KBM-7 (cell line): ENCODE data around the gene EME2.
"Not testable (repeated sequence)": the region's sequence is repeated elsewhere in the genome, so short reads cannot be mapped to it uniquely, and the experiment has no call there.

Experiments
- DNase-seq: peaks from one replicate; pipeline ENCODE4 v3.0.0-alpha.2; 2015
- in situ Hi-C: fragments of 300-500 bp; cut with MboI; formaldehyde crosslinking; loops from 2 replicates; pipeline ENCODE4 v1.14.3; 2020; ENCODE audit warnings: low sequenced_read_pairs, low pct_unique_long_range_greater_than_20kb, mixed read lengths

EME2 gene

DNA sequence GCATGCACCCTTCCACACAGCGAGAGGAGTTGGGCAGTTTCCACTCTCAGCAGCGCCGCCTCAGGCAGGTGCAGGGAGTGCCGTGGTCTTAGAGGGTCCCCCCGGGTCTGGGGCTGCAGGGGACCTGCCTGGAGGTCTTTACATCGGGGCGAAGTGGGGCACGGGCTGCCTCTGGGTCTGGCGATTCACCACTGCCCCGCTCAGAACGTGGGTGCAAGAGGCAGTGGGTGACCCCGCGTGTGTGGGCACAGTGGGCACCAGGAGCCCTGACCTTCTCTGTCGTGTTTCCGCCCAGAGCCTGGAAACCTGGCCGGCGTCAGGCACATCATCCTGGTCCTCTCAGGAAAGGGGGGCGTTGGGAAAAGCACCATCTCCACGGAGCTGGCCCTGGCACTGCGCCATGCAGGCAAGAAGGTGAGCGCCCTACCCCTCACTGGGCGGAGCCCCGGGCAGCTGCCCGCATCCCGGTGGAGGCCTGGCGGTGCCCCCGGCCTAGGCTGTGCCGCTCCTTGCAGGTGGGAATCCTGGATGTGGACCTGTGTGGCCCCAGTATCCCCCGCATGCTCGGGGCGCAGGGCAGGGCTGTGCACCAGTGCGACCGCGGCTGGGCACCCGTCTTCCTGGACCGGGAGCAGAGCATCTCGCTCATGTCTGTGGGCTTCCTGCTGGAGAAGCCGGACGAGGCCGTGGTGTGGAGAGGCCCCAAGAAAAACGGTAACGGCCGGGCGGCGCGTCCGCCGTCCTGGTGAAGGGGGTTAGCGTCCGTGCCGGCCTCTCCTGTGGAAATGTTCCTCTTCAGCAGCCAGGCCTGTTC, 13.8 kb downstream of the EME2 start:
- in situ Hi-C loops: no loop called here
- DNase-seq: no peak

- no peak for DNase-seq
- in situ Hi-C loops: no loop called here
Observed at GRCh38 chr16:1787056-1787321, 14.4 kb downstream of the EME2 start.

GRCh38 chr16:1787322-1788094, 14.9 kb downstream of the EME2 start:
- in situ Hi-C loops: no loop called here
- DNase-seq: no peak

- in situ Hi-C loops: no loop called here
Observed at GRCh38 chr16:1788095-1788707, 15.6 kb downstream of the EME2 start.

GRCh38 chr16:1788708-1789100, 16.1 kb downstream of the EME2 start:
- in situ Hi-C loops: no loop called here
- no peak for DNase-seq

More at GRCh38 chr16:1788095-1788707, 15.6 kb downstream of the EME2 start:
- DNase-seq: no peak

DNA sequence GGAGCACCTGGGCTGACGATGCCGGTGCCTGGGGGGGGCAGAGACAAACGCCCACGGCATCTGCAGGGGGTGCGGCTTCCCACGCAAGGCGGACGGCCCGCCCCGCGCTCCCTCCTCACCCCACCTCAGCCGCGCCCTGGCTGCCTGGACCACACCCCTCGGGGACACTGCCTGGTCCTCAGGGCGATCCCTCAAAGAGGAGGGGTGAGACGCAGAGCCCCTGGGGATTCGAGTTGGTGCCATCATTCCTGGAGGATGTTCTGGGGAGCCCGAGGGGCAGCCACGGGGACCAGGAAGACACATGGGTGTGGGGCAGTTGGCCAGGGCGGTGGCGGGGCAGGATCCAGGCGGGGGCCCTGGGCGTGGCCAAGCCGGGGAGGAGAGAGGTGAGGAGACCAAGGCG, 17.0 kb downstream of the EME2 start:
- in situ Hi-C loops: no loop called here
- no peak for DNase-seq

GRCh38 chr16:1790261-1790610, 17.6 kb downstream of the EME2 start:
- in situ Hi-C loops: no loop called here
- DNase-seq: no peak

DNA sequence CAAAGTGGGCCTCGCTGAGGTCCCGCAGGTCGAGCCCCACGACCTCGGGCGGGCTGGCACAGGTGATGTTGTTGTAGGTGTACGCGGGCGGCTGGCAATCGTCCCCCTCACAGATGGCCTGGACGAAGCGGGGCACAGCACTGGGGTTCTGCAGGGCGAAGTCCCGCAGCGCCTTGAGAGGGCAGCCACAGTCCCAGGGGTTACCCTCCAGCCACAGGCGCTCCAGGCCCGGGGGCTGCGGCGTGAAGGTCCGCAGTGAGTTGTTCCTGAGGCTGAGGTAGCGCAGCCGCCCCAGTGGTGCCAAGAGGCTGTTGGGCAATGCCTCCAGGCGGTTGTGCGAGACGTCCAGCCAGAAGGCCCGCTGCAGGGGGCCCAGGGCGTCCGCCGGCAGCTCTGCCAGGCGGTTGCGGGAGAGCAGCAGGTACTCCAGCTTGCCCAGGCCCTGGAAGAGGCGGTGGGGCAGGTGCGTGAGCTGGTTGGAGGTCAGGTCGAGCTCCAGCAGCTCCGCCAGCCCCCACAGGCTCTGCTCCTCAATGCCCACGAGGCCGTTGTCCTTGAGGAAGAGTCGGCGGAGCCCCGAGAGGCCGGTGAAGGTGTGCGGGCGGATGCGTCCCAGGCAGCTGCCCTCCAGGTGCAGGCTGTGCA, 18.1 kb downstream of the EME2 start:
- in situ Hi-C loops: no loop called here

GRCh38 chr16:1791256-1791942, 18.8 kb downstream of the EME2 start:
- in situ Hi-C loops: no loop called here
- DNase-seq: no peak

More for the DNA sequence above, 18.1 kb downstream of the EME2 start:
- DNase-seq: no peak

- DNase-seq: no peak
- in situ Hi-C loops: no loop called here
Observed at GRCh38 chr16:1791943-1792812, 19.6 kb downstream of the EME2 start.

- DNase-seq: no peak
- in situ Hi-C loops: no loop called here
Observed at GRCh38 chr16:1792836-1793577, 20.4 kb downstream of the EME2 start.

DNA sequence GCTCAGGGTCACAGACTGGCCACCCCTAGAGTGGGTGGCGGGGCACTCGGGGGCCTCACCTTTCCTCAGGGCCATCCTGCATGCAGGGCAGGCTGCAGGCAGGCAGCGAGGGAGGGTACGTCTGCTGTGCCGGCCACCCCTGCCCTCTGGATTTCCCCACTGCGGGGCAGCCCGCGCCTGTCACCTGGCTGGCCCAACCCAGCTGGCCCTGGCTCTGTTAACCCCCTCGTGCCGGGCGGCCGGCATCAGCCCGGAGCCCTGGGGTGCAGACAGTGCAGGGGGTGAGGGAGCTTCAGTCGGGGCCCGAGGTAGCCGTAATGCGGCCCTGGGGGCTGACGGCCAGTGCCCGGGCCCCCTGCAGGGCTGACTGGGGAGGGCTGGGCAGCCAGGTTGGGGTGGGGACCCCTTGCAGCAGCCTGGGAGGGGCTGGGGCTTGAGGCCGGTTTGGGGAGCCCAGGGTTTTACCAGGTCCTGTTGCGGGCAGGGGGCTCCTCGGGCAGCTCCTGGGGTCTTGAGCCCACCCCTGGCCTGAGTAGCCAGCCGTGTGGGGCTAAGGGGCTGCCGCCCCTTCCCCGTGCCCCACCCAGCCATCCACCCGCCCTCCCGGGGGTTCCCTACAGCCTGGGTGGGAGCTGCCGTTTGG, 21.1 kb downstream of the EME2 start, which contains the start of gene IGFALS:
Gene IGFALS (minus strand): TSS at position 128 of the 643 bp plus-strand sequence. CDS start 53 bp downstream, at position 75.
- no peak for DNase-seq
- in situ Hi-C loops: no loop called here

DNA sequence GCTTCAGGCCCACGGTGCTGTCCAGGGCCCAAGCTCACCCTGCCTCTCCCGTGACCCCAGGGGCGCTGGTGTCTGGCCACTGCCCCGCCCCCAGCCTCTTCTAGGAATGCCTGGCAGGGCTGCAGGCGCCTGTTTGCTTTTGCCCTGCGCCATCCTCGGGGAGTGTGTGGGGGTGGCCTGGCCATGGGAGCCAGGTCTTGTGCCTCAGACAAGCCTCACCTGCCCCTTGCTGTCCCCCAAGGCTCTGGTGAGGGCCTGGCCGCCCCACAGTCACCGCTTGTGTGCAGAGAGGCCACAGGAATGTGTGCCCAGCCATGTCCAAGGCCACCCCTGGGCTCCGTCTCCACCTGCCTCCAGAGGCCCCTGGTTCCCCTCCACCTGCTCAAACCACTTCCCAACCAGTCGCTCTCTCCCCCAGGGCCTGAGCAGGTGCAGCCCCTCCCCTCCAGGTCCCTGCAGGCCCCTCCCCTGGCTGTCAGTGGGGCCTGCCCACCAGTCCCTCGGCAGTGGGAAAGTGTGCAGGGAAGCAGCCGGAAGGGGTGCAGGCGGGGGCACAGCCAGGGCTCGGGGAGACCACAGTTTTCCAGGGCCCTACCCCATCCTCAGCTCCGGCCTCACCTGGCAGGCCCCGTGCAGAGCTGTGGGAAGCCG, 21.7 kb downstream of the EME2 start:
- in situ Hi-C loops: no loop called here
- DNase-seq: no peak

DNA sequence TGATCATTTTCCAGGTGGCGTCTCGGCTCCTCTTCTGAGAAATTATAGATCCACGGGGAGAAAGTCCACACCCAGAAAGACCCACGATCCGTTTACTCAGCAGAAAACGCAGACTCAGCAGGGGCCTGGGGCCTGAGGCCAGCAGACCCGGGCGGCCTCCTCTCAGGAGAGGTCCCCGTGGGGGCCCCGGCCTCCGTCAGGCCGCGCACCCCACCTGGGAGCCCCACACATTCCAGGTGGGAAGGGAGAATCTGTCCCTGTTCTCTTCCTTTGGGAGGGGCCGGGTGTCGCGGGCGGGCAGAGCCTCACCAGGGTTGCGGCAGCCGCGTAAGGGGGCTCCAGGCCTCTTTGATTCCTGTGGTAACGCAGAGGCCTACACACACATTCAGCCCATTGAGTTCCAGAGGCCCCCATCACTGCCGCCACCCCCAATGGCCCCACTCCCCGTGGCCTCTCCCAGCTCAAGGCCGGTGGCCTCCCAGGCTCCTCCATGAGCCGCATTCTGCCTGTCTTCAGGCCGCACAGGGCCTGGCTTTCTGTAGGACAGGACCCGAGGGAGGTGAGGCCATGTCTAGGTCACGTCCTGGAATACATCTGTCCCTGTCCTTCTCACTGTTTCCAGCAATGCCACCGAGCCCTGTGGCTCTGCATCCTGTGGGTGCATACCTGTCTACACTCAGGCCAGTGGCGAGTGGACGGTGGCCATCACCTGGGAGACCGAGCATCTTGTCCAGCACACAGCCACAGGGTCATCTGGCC, 22.5 kb downstream of the EME2 start:
- in situ Hi-C loops: no loop called here
- DNase-seq: no peak

DNA sequence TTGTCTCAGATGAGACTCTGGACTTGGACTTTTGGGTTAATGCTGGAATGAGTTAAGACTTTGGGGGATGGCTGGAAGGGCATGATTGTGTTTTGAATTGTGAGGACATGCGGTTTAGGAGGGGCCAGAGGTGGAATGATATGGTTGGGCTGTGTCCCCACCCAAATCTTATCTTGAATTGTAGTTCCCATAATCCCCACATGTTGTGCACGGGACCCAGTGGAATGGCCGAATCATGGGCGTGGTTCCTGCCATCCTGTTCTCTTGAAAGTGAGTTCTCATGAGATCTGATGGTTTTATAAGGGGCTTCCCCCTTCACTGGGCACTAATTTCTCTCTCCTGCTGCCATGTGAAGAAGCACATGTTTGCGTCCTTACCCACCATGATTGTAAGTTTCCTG, 26.7 kb downstream of the EME2 start:
- in situ Hi-C loops, DNase-seq: not testable (repeated sequence)

GRCh38 chr16:1800701-1801100, 28.1 kb downstream of the EME2 start:
- in situ Hi-C loops: no loop called here
- DNase-seq: no peak
